HG02884 (cell line): ENCODE results near the gene CENPU.

Experiments used
- ATAC-seq: cut with Tn5 transposase; IDR thresholded peaks from one replicate; pipeline ENCODE4 v1.9.1; 2021; ENCODE audit warnings: mild to moderate bottlenecking, moderate library complexity; ENCODE audit not compliant: unreplicated experiment

Gene CENPU

GRCh38 chr4:184713887-184714286 lies 20.0 kb downstream of the CENPU start:
- ATAC-seq: no peak

DNA sequence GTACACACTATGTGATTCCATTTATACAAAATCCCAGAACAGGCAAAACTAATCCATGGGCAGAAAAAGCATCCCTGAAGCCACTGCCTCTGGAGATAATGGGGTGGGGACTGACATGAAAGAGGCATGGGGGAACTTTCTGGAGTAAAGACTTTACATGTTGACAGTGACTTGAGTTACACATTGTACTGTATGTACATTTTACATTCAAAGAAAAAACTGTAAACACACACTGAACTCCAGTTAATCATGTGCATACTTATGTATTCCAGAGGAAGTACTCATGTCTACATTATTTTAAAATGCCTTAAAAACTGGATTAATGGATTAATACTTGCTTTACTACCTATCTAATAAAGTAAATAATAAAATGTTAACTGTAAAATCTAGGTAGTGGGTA lies 21.6 kb downstream of the CENPU start:
- no peak for ATAC-seq

- no peak for ATAC-seq
Observed at GRCh38 chr4:184706453-184706852, 27.4 kb downstream of the CENPU start.

GRCh38 chr4:184705692-184706091 lies 28.2 kb downstream of the CENPU start:
- ATAC-seq: no peak

- ATAC-seq: no peak
Observed at GRCh38 chr4:184702114-184702513, 31.8 kb downstream of the CENPU start.

GRCh38 chr4:184699941-184700340 lies 34.0 kb downstream of the CENPU start:
- no peak for ATAC-seq

DNA sequence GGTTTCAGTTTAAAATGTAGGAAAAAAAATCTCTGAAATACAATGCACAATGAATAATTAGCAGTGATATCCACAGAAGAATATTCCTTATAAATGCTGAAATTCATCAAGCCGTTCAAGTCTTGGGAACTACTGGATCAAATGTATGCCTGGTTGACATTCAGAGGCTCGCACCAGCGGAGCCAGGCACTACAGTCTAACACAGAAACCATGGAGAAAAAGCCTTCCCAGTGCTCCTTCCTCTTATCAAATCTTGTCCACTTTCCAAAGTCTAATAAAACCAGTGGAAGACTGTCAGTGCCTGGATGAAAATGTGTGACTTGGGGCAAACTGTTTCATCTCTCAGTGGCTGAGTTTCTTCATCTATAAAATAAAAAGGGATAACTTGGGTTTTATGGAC lies 35.9 kb downstream of the CENPU start:
- ATAC-seq: no peak

DNA sequence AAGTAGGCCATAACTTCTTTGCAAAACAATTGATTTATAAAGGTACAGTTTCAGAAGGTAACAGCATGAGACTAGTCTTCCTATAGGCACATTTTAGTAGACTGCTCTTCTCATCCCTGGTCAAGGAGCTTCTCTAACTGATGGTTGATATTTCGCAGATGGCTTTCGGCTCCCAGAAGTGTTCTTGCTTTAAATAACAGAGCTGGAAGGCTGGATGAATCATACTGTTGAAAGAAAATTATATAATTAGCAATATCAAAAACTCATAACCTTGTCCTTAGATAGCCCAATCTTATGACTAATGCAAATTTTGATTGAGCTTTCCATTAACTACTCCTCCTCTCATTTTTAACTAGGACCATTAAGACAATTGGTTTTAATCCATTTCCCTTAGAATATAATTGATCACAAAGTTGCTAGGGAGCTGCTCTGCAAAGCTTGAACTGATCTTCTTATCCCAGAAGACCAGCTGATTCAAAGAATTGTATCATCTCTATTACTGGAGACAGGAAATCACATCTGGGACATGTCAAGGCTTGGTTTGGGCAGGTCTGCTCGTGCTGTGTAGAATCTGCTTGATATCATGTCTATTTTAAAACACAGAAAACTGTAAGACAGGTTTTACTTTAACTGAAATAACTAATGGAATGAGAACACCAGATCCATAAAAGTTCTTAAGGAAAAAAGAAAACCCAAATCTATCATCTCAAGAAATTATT lies 38.6 kb downstream of the CENPU start:
- ATAC-seq: no peak

GRCh38 chr4:184694412-184694956 lies 39.4 kb downstream of the CENPU start:
- ATAC-seq: no peak

GRCh38 chr4:184693056-184693455 lies 40.8 kb downstream of the CENPU start:
- ATAC-seq: no peak

DNA sequence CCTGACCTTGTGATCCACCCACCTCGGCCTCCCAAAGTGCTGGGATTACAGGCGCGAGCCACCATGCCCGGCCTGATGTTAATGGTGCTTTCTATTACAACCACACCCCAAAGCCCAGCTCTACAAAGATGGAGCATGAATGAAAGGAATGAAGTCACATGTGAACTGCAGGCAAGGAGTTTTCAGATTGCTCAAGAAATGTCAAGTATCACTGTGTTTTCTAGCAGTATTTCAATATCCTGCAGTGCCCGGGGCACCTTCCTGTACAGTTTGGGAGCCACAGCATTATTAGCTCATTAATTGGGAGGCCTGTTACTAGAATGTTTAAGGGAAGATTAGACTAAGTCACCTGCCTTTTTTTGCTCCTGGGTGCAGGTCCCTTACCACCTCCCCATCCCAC lies 44.2 kb downstream of the CENPU start:
- ATAC-seq: no peak

- no peak for ATAC-seq
Observed at GRCh38 chr4:184688447-184688846, 45.4 kb downstream of the CENPU start.

DNA sequence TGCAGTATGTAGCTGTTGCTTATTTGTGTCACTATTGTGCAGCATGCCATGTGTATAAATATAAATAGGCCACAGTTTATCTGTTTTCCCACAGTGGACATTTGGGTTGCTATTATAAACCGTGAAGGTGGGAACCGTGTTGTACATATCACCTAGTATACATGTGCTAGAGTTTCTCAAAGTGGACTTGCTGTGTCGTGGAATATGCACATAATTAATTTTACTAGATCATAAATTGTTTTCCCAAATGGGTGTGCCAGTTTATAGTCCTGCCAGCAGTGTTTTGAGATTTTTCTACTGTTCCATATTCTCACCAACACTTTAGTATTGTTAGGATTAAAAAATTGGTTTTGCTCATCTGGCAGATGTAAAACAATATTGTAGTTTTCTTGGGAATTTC lies 45.9 kb downstream of the CENPU start:
- no peak for ATAC-seq

DNA sequence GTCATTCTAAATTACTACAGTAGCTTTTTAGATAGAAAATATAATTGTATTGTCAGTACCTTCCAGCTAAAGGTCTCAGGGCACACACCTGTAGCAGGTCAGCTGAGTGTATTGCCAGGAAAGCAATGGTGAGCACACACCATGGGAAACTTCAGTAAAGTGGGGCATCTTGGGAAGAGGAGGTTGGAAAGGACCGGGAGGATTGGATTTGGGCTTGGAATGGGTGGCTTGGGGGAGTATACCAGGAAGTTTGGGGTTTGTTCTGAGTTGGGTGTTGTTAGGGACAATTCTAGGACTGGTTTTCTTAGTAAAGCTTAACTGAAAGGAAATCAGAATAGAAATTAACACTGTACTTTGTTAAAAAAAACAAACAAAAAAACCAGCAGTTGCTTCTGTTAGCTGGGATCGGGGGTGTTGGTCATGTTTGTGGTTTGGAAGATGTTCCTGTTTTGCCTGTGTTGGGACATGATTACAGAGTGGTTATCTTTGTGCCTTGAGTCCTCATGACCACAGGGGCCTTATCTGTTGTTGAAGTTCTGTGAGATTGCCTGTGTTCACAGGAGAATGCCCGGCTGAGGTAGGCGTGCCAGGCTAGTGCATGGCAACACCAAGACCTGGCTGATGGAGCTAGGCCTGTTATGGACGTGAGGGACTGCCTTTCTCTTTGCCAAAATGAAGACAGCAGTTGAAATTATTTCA lies 49.3 kb downstream of the CENPU start:
- no peak for ATAC-seq

DNA sequence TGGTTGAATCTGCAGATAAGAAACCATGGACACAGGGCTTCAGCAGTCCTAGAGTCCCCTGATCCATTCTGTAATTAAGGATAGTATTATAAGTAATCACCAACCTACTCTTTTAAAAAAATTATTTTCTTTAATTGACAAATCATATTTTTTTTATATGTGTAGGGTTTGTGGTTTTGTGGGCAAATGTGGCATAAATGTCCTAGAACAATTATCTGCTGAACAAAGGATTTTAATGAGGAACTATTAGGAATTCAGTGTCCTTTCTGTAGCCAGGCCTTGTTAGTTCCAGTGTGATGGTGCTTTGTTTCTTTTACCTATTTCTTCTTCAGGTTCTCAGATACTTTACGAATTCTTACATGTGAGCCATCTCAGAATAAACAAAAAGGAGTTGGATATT lies 52.0 kb downstream of the CENPU start:
- no peak for ATAC-seq

- no peak for ATAC-seq
Observed at GRCh38 chr4:184680698-184681097, 53.2 kb downstream of the CENPU start.

DNA sequence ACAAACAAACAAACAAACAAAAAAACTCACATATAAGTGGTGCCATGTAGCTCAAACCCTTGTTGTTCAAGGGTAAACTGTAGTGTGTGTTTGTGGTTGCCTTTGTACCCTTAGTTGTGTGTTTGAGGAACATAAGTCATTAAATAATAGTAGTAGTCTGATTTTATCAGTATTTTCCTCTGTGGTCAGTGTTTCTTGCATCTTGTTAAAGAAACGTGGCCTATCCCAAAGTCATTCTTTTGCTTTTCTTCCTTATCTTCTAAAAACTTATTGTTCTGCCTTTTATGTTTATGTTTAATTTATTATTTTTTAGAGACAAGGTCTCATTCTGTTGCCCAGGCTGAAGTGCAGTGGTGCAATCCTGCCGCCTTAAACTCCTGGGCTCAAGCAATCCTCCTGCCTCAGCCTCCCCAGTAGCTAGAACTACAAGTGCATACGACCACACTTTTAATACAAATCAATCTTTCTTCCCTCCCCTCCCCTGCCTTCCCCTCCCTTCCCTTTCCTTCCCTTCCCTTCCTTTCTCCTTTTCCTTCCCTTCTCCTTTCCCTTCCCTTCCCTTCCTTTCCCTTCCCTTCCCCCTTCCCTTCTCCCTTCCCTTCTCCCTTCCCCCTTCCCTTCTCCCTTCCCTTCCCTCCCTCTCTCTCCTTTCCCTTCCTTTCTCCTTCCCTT lies 57.9 kb downstream of the CENPU start:
- ATAC-seq: no peak

DNA sequence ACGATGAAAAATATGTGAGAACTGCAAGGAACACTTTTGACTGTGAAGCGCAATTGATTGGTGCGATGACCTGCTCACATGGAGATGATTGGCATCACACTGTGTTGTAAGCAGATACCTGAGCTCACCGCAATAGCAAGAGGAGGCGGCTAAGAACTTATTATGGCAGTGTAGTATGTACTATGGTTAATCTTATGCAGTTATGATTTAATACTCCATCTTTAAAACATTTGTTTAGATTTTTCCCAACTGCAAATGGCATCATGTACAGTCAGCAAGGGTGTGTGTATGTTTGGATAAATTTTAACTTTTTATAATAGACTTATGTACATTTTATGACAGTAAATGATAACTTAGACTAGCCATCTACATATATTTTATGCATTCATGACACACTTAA lies 58.9 kb downstream of the CENPU start:
- no peak for ATAC-seq

GRCh38 chr4:184674011-184674410 lies 59.9 kb downstream of the CENPU start:
- no peak for ATAC-seq

GRCh38 chr4:184672741-184673140 lies 61.2 kb downstream of the CENPU start:
- ATAC-seq: no peak

GRCh38 chr4:184671101-184671500 lies 62.8 kb downstream of the CENPU start:
- no peak for ATAC-seq

GRCh38 chr4:184669251-184669650 lies 64.6 kb downstream of the CENPU start:
- ATAC-seq: no peak
